SK-N-SH (cell line): Measurements from ENCODE around the gene TPRA1. TPM values are rescaled to one million over a fixed set of nuclear protein-coding genes. Genes with fewer than 3 reads are reported as not detected.

Experiments used
- CTCF ChIA-PET: fragments of 300-600, 350-600 bp; formaldehyde crosslinking; extraction: SDS; loops from one replicate; lab custom pipeline; 2021; lab: Yijun Ruan, JAX
- POLR2A ChIA-PET: fragments of 350-600 bp; sonication (Branson Sonifier 250); formaldehyde crosslinking; extraction: SDS; loops from one replicate; lab custom pipeline; 2020; ENCODE audit warnings: antibody characterized with exemption, inconsistent platforms; lab: Yijun Ruan, JAX
- DNase-seq: peaks from one replicate; pipeline ENCODE4 v3.0.0; 2012
- H2AFZ ChIP-seq: fragments of 200-600 bp; sonication (generic); 2 replicates; pipeline ENCODE4 v1.8.1; 2016; ENCODE audit warnings: antibody characterized with exemption, mild to moderate bottlenecking, low read depth
- H3F3A ChIP-seq: fragments of 200-600 bp; sonication (generic); replicated peaks from 2 replicates; pipeline ENCODE3; 2016; ENCODE audit warnings: antibody characterized with exemption, mild to moderate bottlenecking; ENCODE audit not compliant: insufficient read depth
- H3K27ac ChIP-seq, 2 experiments: fragments of 200-500 bp in 1 of 2; fragments of 200-600 bp in 1 of 2; sonication (Bioruptor generic) in 1 of 2; sonication (generic), shearing (Covaris generic) in 1 of 2; 2 replicates each; pipeline versions ENCODE4 v1.5.1 to v1.6.1; 2014 to 2016; ENCODE audit warnings: low read depth in 2 of 2, inconsistent platforms in 1 of 2, low read length in 1 of 2, mild to moderate bottlenecking in 1 of 2, mixed read lengths in 1 of 2
- H3K27me3 ChIP-seq: fragments of 200-600 bp; sonication (generic), shearing (Covaris generic); 2 replicates; pipeline ENCODE4 v1.6.1; 2016; ENCODE audit warnings: mixed run types; ENCODE audit not compliant: insufficient read depth
- H3K36me3 ChIP-seq, 2 experiments: fragments of 200-500 bp in 1 of 2; fragments of 200-600 bp in 1 of 2; sonication (Bioruptor generic) in 1 of 2; sonication (generic) in 1 of 2; replicated peaks in 1 of 2; 2 replicates each; pipeline versions ENCODE3 to v1.5.1; 2014 to 2016; ENCODE audit warnings: low read length in 1 of 2, mild to moderate bottlenecking in 1 of 2; ENCODE audit not compliant: insufficient read depth in 2 of 2, control insufficient read depth in 1 of 2
- H3K4me1 ChIP-seq, 2 experiments: fragments of 200-500 bp in 1 of 2; fragments of 200-600 bp in 1 of 2; sonication (Bioruptor generic) in 1 of 2; sonication (generic), shearing (Covaris generic) in 1 of 2; 2 replicates each; pipeline versions ENCODE4 v1.5.1 to v1.6.1; 2014 to 2016; ENCODE audit warnings: low read depth in 1 of 2, low read length in 1 of 2, mixed run types in 1 of 2; ENCODE audit not compliant: insufficient read depth in 2 of 2, control insufficient read depth in 1 of 2
- H3K4me2 ChIP-seq: fragments of 200-600 bp; sonication (generic), shearing (Covaris generic); 2 replicates; pipeline ENCODE4 v1.6.1; 2017; ENCODE audit warnings: mixed run types
- H3K4me3 ChIP-seq, 2 experiments: fragments of 200-500 bp in 1 of 2; fragments of 200-600 bp in 1 of 2; sonication (Bioruptor generic) in 1 of 2; sonication (generic), shearing (Covaris generic) in 1 of 2; 2 replicates each; pipeline versions ENCODE4 v1.5.1 to v1.8.1; 2014 to 2016; ENCODE audit warnings: low read depth in 2 of 2, inconsistent platforms in 1 of 2, low read length in 1 of 2, mild to moderate bottlenecking in 1 of 2, mixed read lengths in 1 of 2, moderate library complexity in 1 of 2
- H3K79me2 ChIP-seq: fragments of 200-600 bp; sonication (generic); 2 replicates; pipeline ENCODE4 v1.8.1; 2017; ENCODE audit warnings: mild to moderate bottlenecking; ENCODE audit not compliant: insufficient read depth
- H3K9ac ChIP-seq: fragments of 200-600 bp; sonication (generic); 2 replicates; pipeline ENCODE4 v1.6.1; 2017; ENCODE audit warnings: mixed run types
- H3K9me2 ChIP-seq: fragments of 200-600 bp; sonication (generic); 2 replicates; pipeline ENCODE4 v1.6.1; 2017; ENCODE audit warnings: mixed run types
- H3K9me3 ChIP-seq: fragments of 200-600 bp; sonication (generic); 2 replicates; pipeline ENCODE4 v1.6.1; 2017; ENCODE audit warnings: mixed run types, mild to moderate bottlenecking, moderate library complexity
- H4K20me1 ChIP-seq: fragments of 200-600 bp; sonication (generic); 2 replicates; pipeline ENCODE4 v1.6.1; 2017; ENCODE audit warnings: mild to moderate bottlenecking, mixed run types; ENCODE audit not compliant: insufficient read depth
- CHD2 ChIP-seq: fragments of 150-350 bp; IDR thresholded peaks from 2 replicates; pipeline ENCODE4 v1.6.1; 2018; ENCODE audit warnings: low read length; ENCODE audit not compliant: partially characterized antibody
- ELF1 ChIP-seq: IDR thresholded peaks from 2 replicates; pipeline ENCODE4 v1.4.0; 2012
- EP300 ChIP-seq, 2 experiments: IDR thresholded peaks; 2 replicates each; pipeline versions ENCODE4 v1.4.0 to v1.6.1; 2012; ENCODE audit warnings: borderline replicate concordance in 1 of 2, low read depth in 1 of 2, low read length in 1 of 2
- EZH2phosphoT487 ChIP-seq: fragments of 200-600 bp; sonication (generic); IDR thresholded peaks from 2 replicates; pipeline ENCODE4 v1.6.1; 2017; ENCODE audit warnings: low read depth, mixed run types, mild to moderate bottlenecking, antibody characterized with exemption, moderate library complexity, borderline replicate concordance
- FOSL2 ChIP-seq: IDR thresholded peaks from 2 replicates; pipeline ENCODE4 v1.4.0; 2012; ENCODE audit warnings: low read depth, mild to moderate bottlenecking, moderate library complexity, borderline replicate concordance
- FOXJ3 ChIP-seq: sonication (generic); formaldehyde crosslinking; IDR thresholded peaks from 2 replicates; pipeline ENCODE4 v1.5.1; 2020; ENCODE audit warnings: mild to moderate bottlenecking, missing genetic modification reagents
- FOXM1 ChIP-seq: IDR thresholded peaks from 2 replicates; pipeline ENCODE4 v1.4.0; 2012; ENCODE audit warnings: low read depth, mild to moderate bottlenecking
- GABPA ChIP-seq: IDR thresholded peaks from 2 replicates; pipeline ENCODE4 v1.4.0; 2012; ENCODE audit warnings: low read depth, mild to moderate bottlenecking
- GATA2 ChIP-seq: sonication (generic); formaldehyde crosslinking; IDR thresholded peaks from 2 replicates; pipeline ENCODE4 v1.5.0; 2020; ENCODE audit warnings: mild to moderate bottlenecking, missing genetic modification reagents
- MEF2A ChIP-seq: IDR thresholded peaks from 2 replicates; pipeline ENCODE4 v1.4.0; 2012; ENCODE audit warnings: low read depth, borderline replicate concordance
- MXI1 ChIP-seq: IDR thresholded peaks from 2 replicates; pipeline ENCODE4 v1.6.1; 2012; ENCODE audit warnings: mild to moderate bottlenecking, low read depth, low read length, improper control_type of control experiment
- NRF1 ChIP-seq: IDR thresholded peaks from 2 replicates; pipeline ENCODE4 v1.6.1; 2012; ENCODE audit warnings: low read depth, mild to moderate bottlenecking, low read length
- RCOR1 ChIP-seq: fragments of 150-350 bp; IDR thresholded peaks from 2 replicates; pipeline ENCODE4 v1.6.1; 2017; ENCODE audit warnings: antibody characterized with exemption, low read length
- REST ChIP-seq: IDR thresholded peaks from 2 replicates; pipeline ENCODE4 v1.6.1; 2012; ENCODE audit warnings: mild to moderate bottlenecking, low read depth, low read length, moderate library complexity
- SIN3A ChIP-seq: IDR thresholded peaks from 2 replicates; pipeline ENCODE4 v1.6.1; 2012; ENCODE audit warnings: low read depth, mild to moderate bottlenecking, low read length, moderate library complexity, borderline replicate concordance
- SMC3 ChIP-seq: IDR thresholded peaks from 2 replicates; pipeline ENCODE4 v1.6.1; 2012; ENCODE audit warnings: low read depth, low read length, improper control_type of control experiment
- TEAD4 ChIP-seq: IDR thresholded peaks from 2 replicates; pipeline ENCODE4 v1.4.0; 2012; ENCODE audit warnings: mild to moderate bottlenecking, borderline replicate concordance; ENCODE audit not compliant: insufficient read depth
- WGBS: methylation state at CpG from one replicate; pipeline ENCODE4 v1.1.6; 2017; ENCODE audit warnings: low lambda C conversion rate; 5-methylcytosine and 5-hydroxymethylcytosine counted together
- polyA plus RNA-seq, 3 experiments: library from polyadenylated mRNA; depleted of rRNA; stranded (reverse); fragments of >200 nt; gene quantifications; 2 replicates each; pipeline ENCODE4 v1.2.3, GENCODE V29; 2012
- TF ChIP-seq, protein P1 (sequence below): IDR thresholded peaks from 2 replicates; pipeline ENCODE4 v1.4.0; 2012; ENCODE audit warnings: low read depth

TPRA1 gene
- polyA plus RNA-seq, 1 of the 3 experiments (the other 2 are of a cell fraction): 26.3 TPM

DNA sequence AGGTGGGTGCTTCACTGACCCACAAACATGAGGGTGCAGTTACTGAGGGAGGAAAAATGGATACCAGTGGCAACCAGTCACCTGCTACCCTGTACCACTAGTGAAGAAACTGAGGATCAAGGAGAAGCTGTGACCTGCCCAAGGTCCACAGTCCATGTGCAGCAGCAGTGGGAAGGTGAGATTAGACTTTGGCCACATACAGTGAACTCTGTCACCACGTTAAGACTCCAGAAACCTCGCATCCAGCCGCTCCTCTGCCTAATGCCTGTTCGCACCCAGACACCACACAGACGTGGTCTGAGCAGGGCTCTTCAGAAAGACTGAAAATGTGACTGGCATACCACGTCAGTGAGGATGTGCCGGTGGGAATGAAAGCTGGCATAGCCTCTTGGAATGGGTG lies 20.0 kb downstream of the TPRA1 start:
- no peak overlapping the region for H3K27ac ChIP-seq
- H3K36me3 ChIP-seq: peaks cover 3 to 40% of the 10 kb centered on the region in 2 experiments
- 93% methylated on average over 5 of the region's 7 CpGs for WGBS
- no peaks in the 10 kb centered on the region for H3K79me2 ChIP-seq
- H3K4me1 ChIP-seq: peaks cover 0 to 7% of the 10 kb centered on the region in 2 experiments; a peak in 1 of 4 replicates
- CTCF ChIA-PET: interaction anchor here (0.6 kb wide), 1 partner anchor 9 kb away, joined by 3 read pairs; no protein-coding TSS in a partner anchor
- no peak for DNase-seq
- H3K9me2 ChIP-seq: no peaks in the 10 kb centered on the region
- TF ChIP-seq FOSL2: no peak
- no peak for TF ChIP-seq SIN3A
- no peak for TF ChIP-seq FOXJ3 (CRISPR knock-in tag)
- TF ChIP-seq GABPA: no peak
- no peak for TF ChIP-seq SMC3
- no peak for TF ChIP-seq GATA2 (CRISPR knock-in tag)
- no peak for TF ChIP-seq EP300 (IDR thresholded peaks at IDR 0.05; ENCODE audit: borderline replicate concordance in 1 of 2, low read depth in 1 of 2, low read length in 1 of 2)
- no peak for TF ChIP-seq MEF2A
- no peak for TF ChIP-seq RCOR1
- no peak for TF ChIP-seq CHD2
- TF ChIP-seq ELF1: no peak
- no peak for TF ChIP-seq NRF1
- TF ChIP-seq, protein P1, sequence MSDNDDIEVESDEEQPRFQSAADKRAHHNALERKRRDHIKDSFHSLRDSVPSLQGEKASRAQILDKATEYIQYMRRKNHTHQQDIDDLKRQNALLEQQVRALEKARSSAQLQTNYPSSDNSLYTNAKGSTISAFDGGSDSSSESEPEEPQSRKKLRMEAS: no peak
- TF ChIP-seq REST: no peak
- TF ChIP-seq TEAD4: no peak
- TF ChIP-seq EZH2phosphoT487: no peak
- no peak for TF ChIP-seq FOXM1
- no peak for TF ChIP-seq MXI1
- TF ChIP-seq, all 33 proteins: peak for 0
- H2AFZ ChIP-seq: no peak overlapping the region
- H3F3A ChIP-seq: no peaks in the 10 kb centered on the region
- H3K9ac ChIP-seq: no peak overlapping the region
- POLR2A ChIA-PET: no interaction called here
- H3K9me3 ChIP-seq: no peaks in the 10 kb centered on the region
- H3K27me3 ChIP-seq: no peaks in the 10 kb centered on the region
- peaks cover 12% of the 10 kb centered on the region; the same call in 1 of the 2 replicates for H4K20me1 ChIP-seq
- H3K4me2 ChIP-seq: no peak overlapping the region
- no peak overlapping the region for H3K4me3 ChIP-seq
